H7 (cell line): ENCODE measurements around the gene EPHB2. TPM values are rescaled to one million over a fixed set of nuclear protein-coding genes. Genes with fewer than 3 reads are reported as not detected.

ENCODE experiments used
- DNase-seq: peaks from one replicate; pipeline ENCODE4 v3.0.0; 2012
- H3K27me3 ChIP-seq: 2 replicates; pipeline ENCODE4 v1.6.0; 2011; ENCODE audit warnings: mild to moderate bottlenecking, low read length; ENCODE audit not compliant: control insufficient read depth, insufficient read depth
- H3K36me3 ChIP-seq: replicated peaks from 2 replicates; pipeline ENCODE4 v1.5.1; 2011; ENCODE audit warnings: low read length; ENCODE audit not compliant: control insufficient read depth, insufficient read depth
- H3K4me3 ChIP-seq: 2 replicates; pipeline ENCODE4 v1.5.1; 2011; ENCODE audit warnings: low read depth, mild to moderate bottlenecking, control low read depth, low read length, moderate library complexity; ENCODE audit not compliant: insufficient read depth
- total RNA-seq: library from RNA; depleted of rRNA; stranded (reverse); fragments of >200 nt; shearing (Covaris generic); gene quantifications from 2 replicates; pipeline ENCODE4 v1.2.3, GENCODE V29; 2014

EPHB2 gene
- total RNA-seq, 1 experiment from 2014 or later = 14.8 TPM

GRCh38 chr1:22728751-22729399 lies 18.2 kb downstream of the EPHB2 start:
- H3K36me3 ChIP-seq = no peaks in the 10 kb centered on the region
- H3K27me3 ChIP-seq = no peaks in the 10 kb centered on the region
- no peak for DNase-seq
- no peak overlapping the region for H3K4me3 ChIP-seq

- Histone ChIP-seq H3K4me3 (no peak overlapping the region), H3K36me3 (no peaks in the 10 kb centered on the region), H3K27me3 (no peaks in the 10 kb centered on the region)
- DNase-seq = no peak
Measured at GRCh38 chr1:22729400-22729773, 18.7 kb downstream of the EPHB2 start.

- Histone ChIP-seq H3K27me3 (no peaks in the 10 kb centered on the region), H3K36me3 (no peaks in the 10 kb centered on the region), H3K4me3 (no peak overlapping the region)
- no peak for DNase-seq
Measured at GRCh38 chr1:22729912-22730311, 19.3 kb downstream of the EPHB2 start.

- H3K4me3 ChIP-seq = no peak overlapping the region
- H3K27me3 ChIP-seq = no peaks in the 10 kb centered on the region
- H3K36me3 ChIP-seq = no peaks in the 10 kb centered on the region
- DNase-seq = peak; percentile 75
Measured at GRCh38 chr1:22731924-22732720, 21.5 kb downstream of the EPHB2 start.

- Histone ChIP-seq H3K27me3 (no peaks in the 10 kb centered on the region), H3K4me3 (no peak overlapping the region), H3K36me3 (no peaks in the 10 kb centered on the region)
- no peak for DNase-seq
Measured at GRCh38 chr1:22733643-22734042, 23.0 kb downstream of the EPHB2 start.

GRCh38 chr1:22736501-22737080 lies 26.0 kb downstream of the EPHB2 start:
- Histone ChIP-seq H3K27me3 (no peaks in the 10 kb centered on the region), H3K36me3 (no peaks in the 10 kb centered on the region), H3K4me3 (no peak overlapping the region)
- DNase-seq = peak; percentile 83

- DNase-seq = no peak
- H3K36me3 ChIP-seq = no peaks in the 10 kb centered on the region
- H3K4me3 ChIP-seq = no peak overlapping the region
- no peaks in the 10 kb centered on the region for H3K27me3 ChIP-seq
Measured at GRCh38 chr1:22737374-22738068, 26.9 kb downstream of the EPHB2 start.

- H3K36me3 ChIP-seq = no peaks in the 10 kb centered on the region
- H3K27me3 ChIP-seq = no peaks in the 10 kb centered on the region
- H3K4me3 ChIP-seq = no peak overlapping the region
- DNase-seq = no peak
Measured at GRCh38 chr1:22738069-22738435, 27.4 kb downstream of the EPHB2 start.

GRCh38 chr1:22738522-22738921 lies 27.9 kb downstream of the EPHB2 start:
- no peak for DNase-seq
- Histone ChIP-seq H3K36me3 (no peaks in the 10 kb centered on the region), H3K27me3 (no peaks in the 10 kb centered on the region), H3K4me3 (no peak overlapping the region)

- no peak for DNase-seq
- no peaks in the 10 kb centered on the region for H3K27me3 ChIP-seq
- H3K36me3 ChIP-seq = no peaks in the 10 kb centered on the region
- no peak overlapping the region for H3K4me3 ChIP-seq
Measured at GRCh38 chr1:22739648-22740385, 29.2 kb downstream of the EPHB2 start.

GRCh38 chr1:22741118-22741517 lies 30.5 kb downstream of the EPHB2 start:
- Histone ChIP-seq H3K27me3 (no peaks in the 10 kb centered on the region), H3K4me3 (no peak overlapping the region), H3K36me3 (no peaks in the 10 kb centered on the region)
- DNase-seq = peak; percentile 73

GRCh38 chr1:22745669-22746585 lies 35.3 kb downstream of the EPHB2 start:
- DNase-seq = no peak

GRCh38 chr1:22747021-22747734 lies 36.5 kb downstream of the EPHB2 start:
- H3K4me3 ChIP-seq = no peak overlapping the region
- H3K27me3 ChIP-seq = no peaks in the 10 kb centered on the region
- DNase-seq = no peak
- no peaks in the 10 kb centered on the region for H3K36me3 ChIP-seq

More at GRCh38 chr1:22745669-22746585, 35.3 kb downstream of the EPHB2 start:
- Histone ChIP-seq H3K4me3 (no peak overlapping the region), H3K27me3 (no peaks in the 10 kb centered on the region), H3K36me3 (no peaks in the 10 kb centered on the region)
